Mucosa of stomach (tissue), 1 donor: Measurements from ENCODE around the gene GRID2.

Source experiments
- H3K27me3 ChIP-seq: one replicate; pipeline ENCODE4 v1.7.0; 2013; ENCODE audit warnings: mild to moderate bottlenecking, low read length; ENCODE audit not compliant: control insufficient read depth, insufficient read depth
- H3K36me3 ChIP-seq: one replicate; pipeline ENCODE4 v1.7.0; 2013; ENCODE audit warnings: low read length; ENCODE audit not compliant: control insufficient read depth, insufficient read depth
- H3K4me1 ChIP-seq: one replicate; pipeline ENCODE4 v1.7.0; 2013; ENCODE audit warnings: mild to moderate bottlenecking, low read length; ENCODE audit not compliant: control insufficient read depth, insufficient read depth
- H3K4me3 ChIP-seq: one replicate; pipeline ENCODE4 v1.7.0; 2013; ENCODE audit warnings: low read length
- H3K9ac ChIP-seq: one replicate; pipeline ENCODE4 v1.7.0; 2013; ENCODE audit warnings: mild to moderate bottlenecking, low read length, moderate library complexity
- H3K9me3 ChIP-seq: one replicate; pipeline ENCODE4 v1.7.0; 2013; ENCODE audit warnings: mild to moderate bottlenecking, low read length, moderate library complexity; ENCODE audit not compliant: control insufficient read depth
- donor health status: Pancreatic carcinoma.

GRID2 gene

GRCh38 chr4:92514627-92515026 is 210.9 kb downstream of the GRID2 start:
- no peak overlapping the region for H3K9ac ChIP-seq
- H3K4me3 ChIP-seq, result no peak overlapping the region
- no peaks in the 10 kb centered on the region for H3K4me1 ChIP-seq
- no peaks in the 10 kb centered on the region for H3K36me3 ChIP-seq
- no peaks in the 10 kb centered on the region for H3K27me3 ChIP-seq
- no peaks in the 10 kb centered on the region for H3K9me3 ChIP-seq

GRCh38 chr4:92516450-92516849 is 212.7 kb downstream of the GRID2 start:
- H3K27me3 ChIP-seq, result no peaks in the 10 kb centered on the region
- no peak overlapping the region for H3K4me3 ChIP-seq
- no peaks in the 10 kb centered on the region for H3K4me1 ChIP-seq
- H3K9ac ChIP-seq, result no peak overlapping the region
- no peaks in the 10 kb centered on the region for H3K36me3 ChIP-seq
- H3K9me3 ChIP-seq, result no peaks in the 10 kb centered on the region

GRCh38 chr4:92519727-92520126 is 216.0 kb downstream of the GRID2 start:
- H3K36me3 ChIP-seq, result no peaks in the 10 kb centered on the region
- H3K9me3 ChIP-seq, result no peaks in the 10 kb centered on the region
- H3K4me1 ChIP-seq, result no peaks in the 10 kb centered on the region
- no peaks in the 10 kb centered on the region for H3K27me3 ChIP-seq
- no peak overlapping the region for H3K9ac ChIP-seq
- H3K4me3 ChIP-seq, result no peak overlapping the region

DNA sequence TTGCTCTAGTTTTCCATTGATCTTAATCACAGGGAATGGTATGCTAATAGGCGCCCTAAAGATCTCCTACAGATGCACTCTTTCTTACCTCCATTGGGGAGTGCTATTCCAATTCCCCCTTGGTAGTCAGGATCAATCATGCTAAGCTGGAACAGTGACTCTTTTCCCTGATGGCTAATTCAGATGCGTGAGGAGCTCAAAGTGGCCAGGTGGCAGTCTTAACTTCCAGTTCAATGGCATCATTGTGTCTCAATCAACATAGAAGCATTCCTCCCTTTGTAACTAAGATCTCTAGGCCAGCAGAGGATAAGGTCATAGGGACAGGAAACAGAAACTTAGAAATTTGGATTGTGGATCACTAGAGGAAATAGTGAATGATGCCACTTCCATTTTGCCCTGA is 216.8 kb downstream of the GRID2 start:
- no peaks in the 10 kb centered on the region for H3K27me3 ChIP-seq
- no peaks in the 10 kb centered on the region for H3K4me1 ChIP-seq
- no peak overlapping the region for H3K9ac ChIP-seq
- no peaks in the 10 kb centered on the region for H3K9me3 ChIP-seq
- no peak overlapping the region for H3K4me3 ChIP-seq
- no peaks in the 10 kb centered on the region for H3K36me3 ChIP-seq

- no peak overlapping the region for H3K4me3 ChIP-seq
- H3K36me3 ChIP-seq, result no peaks in the 10 kb centered on the region
- H3K4me1 ChIP-seq, result no peaks in the 10 kb centered on the region
- H3K27me3 ChIP-seq, result no peaks in the 10 kb centered on the region
- no peak overlapping the region for H3K9ac ChIP-seq
- no peaks in the 10 kb centered on the region for H3K9me3 ChIP-seq
Observed at GRCh38 chr4:92521941-92522340, 218.2 kb downstream of the GRID2 start.

- Histone ChIP-seq H3K4me3 (no peak overlapping the region), H3K4me1 (no peaks in the 10 kb centered on the region), H3K9ac (no peak overlapping the region), H3K27me3 (no peaks in the 10 kb centered on the region), H3K9me3 (no peaks in the 10 kb centered on the region), H3K36me3 (no peaks in the 10 kb centered on the region)
Observed at GRCh38 chr4:92522356-92522755, 218.6 kb downstream of the GRID2 start.

DNA sequence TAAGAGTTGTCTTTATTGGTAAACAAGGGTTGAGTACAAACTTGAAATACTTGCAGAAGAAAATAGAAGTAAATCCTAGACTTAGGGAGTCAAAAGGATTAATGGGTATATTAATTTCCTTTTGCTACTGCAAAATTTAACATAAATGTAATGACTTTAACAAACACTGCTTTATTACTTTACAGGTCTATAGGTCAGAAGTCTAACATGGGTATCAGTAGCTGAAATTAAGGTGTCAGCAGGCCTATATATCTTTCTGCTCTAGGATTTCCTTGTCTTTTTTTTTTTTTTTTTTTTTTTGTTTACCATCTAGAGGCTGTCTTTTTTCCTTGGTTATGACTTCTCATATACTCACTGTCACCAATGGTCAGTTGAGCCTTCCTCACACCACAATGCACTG is 220.4 kb downstream of the GRID2 start:
- no peaks in the 10 kb centered on the region for H3K4me1 ChIP-seq
- no peaks in the 10 kb centered on the region for H3K9me3 ChIP-seq
- no peak overlapping the region for H3K9ac ChIP-seq
- H3K36me3 ChIP-seq, result no peaks in the 10 kb centered on the region
- no peak overlapping the region for H3K4me3 ChIP-seq
- H3K27me3 ChIP-seq, result no peaks in the 10 kb centered on the region

GRCh38 chr4:92528541-92528940 is 224.8 kb downstream of the GRID2 start:
- Histone ChIP-seq H3K4me3 (no peak overlapping the region), H3K4me1 (no peaks in the 10 kb centered on the region), H3K9me3 (no peaks in the 10 kb centered on the region), H3K27me3 (no peaks in the 10 kb centered on the region), H3K36me3 (no peaks in the 10 kb centered on the region), H3K9ac (no peak overlapping the region)

DNA sequence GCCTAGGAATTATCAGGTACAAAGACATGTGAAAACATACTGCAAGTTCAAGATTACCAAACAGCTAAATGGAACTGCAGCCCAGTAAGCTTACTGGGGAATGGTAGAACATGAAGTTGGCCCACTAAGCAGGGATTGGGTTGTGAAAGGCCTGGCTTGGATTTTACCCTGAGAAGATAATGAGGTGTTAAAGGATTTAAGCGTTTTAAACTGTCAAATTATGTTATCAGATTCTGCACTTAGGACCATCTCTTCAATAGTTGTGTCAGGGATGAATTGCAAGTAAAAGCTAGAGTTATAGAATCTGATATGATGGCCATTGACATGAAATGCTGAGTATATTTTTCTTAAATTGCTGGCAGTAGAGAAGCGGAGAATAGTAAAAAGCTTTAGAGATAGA is 225.7 kb downstream of the GRID2 start:
- Histone ChIP-seq H3K9me3 (no peaks in the 10 kb centered on the region), H3K4me1 (no peaks in the 10 kb centered on the region), H3K27me3 (no peaks in the 10 kb centered on the region), H3K36me3 (no peaks in the 10 kb centered on the region), H3K4me3 (no peak overlapping the region), H3K9ac (no peak overlapping the region)

GRCh38 chr4:92535599-92535998 is 231.8 kb downstream of the GRID2 start:
- Histone ChIP-seq H3K27me3 (no peaks in the 10 kb centered on the region), H3K36me3 (no peaks in the 10 kb centered on the region), H3K4me3 (no peak overlapping the region), H3K9ac (no peak overlapping the region), H3K9me3 (no peaks in the 10 kb centered on the region), H3K4me1 (no peaks in the 10 kb centered on the region)

- Histone ChIP-seq H3K4me3 (no peak overlapping the region), H3K9me3 (no peaks in the 10 kb centered on the region), H3K27me3 (no peaks in the 10 kb centered on the region), H3K4me1 (no peaks in the 10 kb centered on the region), H3K9ac (no peak overlapping the region), H3K36me3 (no peaks in the 10 kb centered on the region)
Observed at GRCh38 chr4:92551616-92552015, 247.8 kb downstream of the GRID2 start.

- Histone ChIP-seq H3K9ac (no peak overlapping the region), H3K27me3 (no peaks in the 10 kb centered on the region), H3K4me3 (no peak overlapping the region), H3K9me3 (no peaks in the 10 kb centered on the region), H3K36me3 (no peaks in the 10 kb centered on the region), H3K4me1 (no peaks in the 10 kb centered on the region)
Observed at GRCh38 chr4:92566269-92566668, 262.5 kb downstream of the GRID2 start.

DNA sequence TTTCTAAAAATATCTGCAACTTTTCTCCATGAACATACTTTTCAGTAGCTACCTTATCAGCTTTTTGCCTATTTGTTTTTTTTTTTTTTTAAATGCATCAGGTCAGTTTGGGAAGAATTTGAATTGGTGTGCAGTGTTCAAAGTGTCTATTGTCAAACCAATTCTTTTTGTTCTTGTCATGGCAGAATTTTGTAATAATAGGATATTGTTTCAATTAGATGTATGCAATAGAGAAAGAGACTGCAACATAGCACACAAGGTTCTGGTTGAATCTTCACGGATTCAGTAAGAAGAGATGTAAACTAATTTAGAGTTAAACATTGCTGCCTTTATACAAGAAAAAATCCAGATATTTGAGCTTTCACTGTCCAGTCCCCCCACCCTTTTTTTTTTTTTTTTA is 277.1 kb downstream of the GRID2 start:
- Histone ChIP-seq H3K36me3 (no peaks in the 10 kb centered on the region), H3K27me3 (no peaks in the 10 kb centered on the region), H3K4me1 (no peaks in the 10 kb centered on the region), H3K9me3 (no peaks in the 10 kb centered on the region), H3K4me3 (no peak overlapping the region), H3K9ac (no peak overlapping the region)
